Hematopoietic multipotent progenitor cell treated with erythropoietin and hydrocortisone succinate and interleukin-3 and kit ligand, for 4 days (in vitro differentiated cells): ENCODE data around the gene HPCAL4.

ENCODE experiments used
- DNase-seq: peaks from one replicate; pipeline ENCODE4 v3.0.0-alpha.2; 2015

The HPCAL4 gene

GRCh38 chr1:39647247-39647646 lies 44.0 kb downstream of the HPCAL4 start:
- DNase-seq = no peak

DNA sequence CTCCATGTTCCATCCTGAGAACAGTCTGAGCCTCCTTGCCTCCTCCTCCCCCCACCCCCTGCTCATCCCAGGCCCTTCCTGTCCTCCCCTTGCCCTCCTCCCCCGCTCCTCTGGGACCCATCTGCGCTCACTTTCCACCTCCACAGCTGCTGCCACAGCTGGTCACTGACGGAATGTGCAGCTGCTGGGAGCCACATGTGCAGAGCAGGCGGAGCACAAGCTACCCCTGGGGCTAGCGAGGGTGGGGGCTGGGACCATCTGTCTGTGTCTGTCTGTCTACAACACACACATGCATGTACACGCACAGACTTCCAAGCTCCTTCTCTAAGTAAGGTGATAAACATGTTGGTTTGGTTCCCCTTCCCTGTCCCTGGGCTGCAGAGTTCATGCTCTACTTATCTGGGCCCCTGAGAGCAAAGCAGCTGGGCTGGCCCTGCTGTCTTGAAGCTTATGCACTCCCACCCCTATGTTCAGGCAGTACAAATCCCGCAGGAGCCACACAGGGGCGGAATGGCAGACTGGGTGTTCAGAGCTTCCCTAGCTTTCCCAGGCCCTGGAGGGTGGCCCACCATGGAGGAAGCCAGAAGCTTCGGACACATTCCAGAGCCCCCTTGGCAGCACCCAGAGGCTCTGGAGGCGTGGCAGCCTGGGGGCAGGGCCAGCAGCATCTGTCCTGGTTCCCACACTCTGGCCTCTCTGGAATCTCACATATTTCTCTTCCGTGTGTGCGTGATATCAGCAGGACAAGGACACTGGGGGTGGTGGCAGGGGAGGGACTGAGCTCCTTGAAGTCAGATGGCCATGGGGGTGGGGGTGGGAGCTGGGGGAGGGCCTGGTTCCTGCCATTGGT lies 44.8 kb downstream of the HPCAL4 start:
- DNase-seq = peak; percentile 10

DNA sequence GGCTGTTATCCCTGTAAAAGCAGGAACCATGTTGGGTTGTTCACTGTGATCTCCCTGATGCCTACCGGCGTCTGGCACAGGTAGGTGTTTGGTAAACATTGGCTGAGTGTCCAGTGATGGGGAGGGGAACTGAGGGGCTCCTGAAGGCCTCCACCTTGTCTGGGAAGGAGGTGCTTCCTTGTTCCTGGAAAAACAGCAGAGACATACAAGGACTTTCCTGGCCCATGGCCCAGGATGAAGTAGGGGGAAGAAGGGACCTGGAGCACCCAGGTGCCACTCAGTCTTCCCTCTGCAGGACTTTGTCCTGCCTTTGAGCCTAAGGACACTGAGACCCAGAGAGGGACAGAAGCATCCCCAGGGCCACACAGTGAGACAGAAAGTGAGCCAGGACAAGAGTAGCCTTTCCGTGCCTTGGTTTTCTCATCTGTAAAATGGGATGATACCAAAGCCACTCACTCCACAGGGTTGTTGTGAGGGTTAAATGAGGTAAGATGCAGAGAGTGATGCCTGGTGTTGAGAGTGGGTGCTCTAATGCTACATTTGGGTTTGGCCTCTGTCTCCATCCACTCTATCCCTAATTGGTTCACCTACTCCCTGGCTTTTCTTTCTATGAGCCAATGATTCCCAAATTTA lies 45.7 kb downstream of the HPCAL4 start:
- DNase-seq = no peak

DNA sequence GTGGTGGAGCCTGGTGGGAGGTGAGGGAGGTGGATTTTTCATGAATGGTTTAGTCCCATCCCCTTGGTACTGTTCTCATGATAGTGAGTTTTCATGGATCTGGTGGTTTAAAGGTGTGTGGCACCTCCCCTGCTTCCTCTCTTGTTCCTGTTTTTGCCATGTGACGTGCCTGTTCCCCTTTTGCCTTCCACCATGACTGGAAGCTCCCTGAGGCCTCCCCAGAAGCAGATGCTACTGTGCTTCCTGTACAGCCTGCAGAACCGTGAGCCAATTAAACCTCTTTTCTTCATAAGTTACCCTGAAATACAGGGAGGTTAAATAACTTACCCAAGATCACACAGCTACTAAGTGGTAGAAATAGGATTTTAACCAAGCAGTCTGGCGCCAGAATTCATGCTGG lies 47.5 kb downstream of the HPCAL4 start:
- no peak for DNase-seq

GRCh38 chr1:39642796-39643195 lies 48.4 kb downstream of the HPCAL4 start:
- no peak for DNase-seq

DNA sequence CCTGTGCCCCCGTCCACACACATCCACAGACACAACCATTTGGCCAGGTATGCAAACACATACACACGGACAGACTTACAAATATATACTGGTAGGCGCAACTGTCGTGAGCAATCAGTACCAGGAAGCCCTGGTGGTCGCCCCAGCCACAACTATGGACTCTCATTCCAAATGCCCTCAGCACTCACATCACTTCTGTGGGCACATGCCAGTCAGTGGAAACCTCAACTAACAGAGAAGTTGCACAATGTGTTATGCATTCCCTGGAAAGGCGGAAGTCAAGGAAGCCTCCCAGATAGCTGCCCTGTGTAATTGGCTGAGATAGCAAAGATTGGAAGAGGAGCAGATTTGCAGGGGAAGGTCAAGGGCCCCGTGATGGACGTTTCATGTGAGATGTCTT lies 50.4 kb downstream of the HPCAL4 start:
- DNase-seq = no peak

- peak; percentile 85 for DNase-seq
Observed at GRCh38 chr1:39639305-39640130, 51.7 kb downstream of the HPCAL4 start, which contains the start of gene HEYL. Gene HEYL (minus strand): TSS chr1:39639643. CDS start chr1:39639625, 18 bp downstream.

DNA sequence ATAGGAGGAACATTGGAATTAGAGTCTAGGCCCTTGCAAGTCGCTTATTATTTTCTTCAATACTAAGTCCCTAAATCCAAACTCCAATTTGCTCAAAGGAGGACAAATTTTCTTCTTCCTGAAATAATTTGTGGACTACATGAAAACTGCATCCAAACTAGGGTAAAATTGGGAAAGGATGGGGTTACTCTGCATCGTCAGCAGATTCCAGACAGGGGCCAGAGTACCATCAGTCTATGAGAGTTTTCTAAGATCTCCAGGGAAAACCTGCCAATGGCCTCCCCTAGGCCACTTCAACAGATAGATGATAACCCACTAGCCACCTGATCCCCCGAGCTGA lies 52.3 kb downstream of the HPCAL4 start:
- no peak for DNase-seq

GRCh38 chr1:39637361-39637760 lies 53.9 kb downstream of the HPCAL4 start:
- no peak for DNase-seq

DNA sequence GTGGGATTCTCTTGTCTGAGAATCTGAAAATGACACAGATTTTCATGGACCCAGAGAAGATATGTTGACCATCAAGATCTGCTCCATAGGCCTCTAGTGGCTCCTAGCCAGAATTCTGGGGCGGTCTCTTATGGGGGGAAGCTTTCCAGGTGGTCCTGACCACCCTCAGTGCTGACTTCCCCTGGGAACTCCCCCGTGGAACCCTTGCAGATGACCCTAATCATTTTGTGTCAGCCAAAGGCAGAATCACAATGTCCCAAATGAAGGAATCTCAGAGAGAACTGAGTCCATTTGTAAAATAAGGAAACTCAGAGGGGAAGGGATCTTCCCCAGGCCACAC lies 55.4 kb downstream of the HPCAL4 start:
- no peak for DNase-seq

DNA sequence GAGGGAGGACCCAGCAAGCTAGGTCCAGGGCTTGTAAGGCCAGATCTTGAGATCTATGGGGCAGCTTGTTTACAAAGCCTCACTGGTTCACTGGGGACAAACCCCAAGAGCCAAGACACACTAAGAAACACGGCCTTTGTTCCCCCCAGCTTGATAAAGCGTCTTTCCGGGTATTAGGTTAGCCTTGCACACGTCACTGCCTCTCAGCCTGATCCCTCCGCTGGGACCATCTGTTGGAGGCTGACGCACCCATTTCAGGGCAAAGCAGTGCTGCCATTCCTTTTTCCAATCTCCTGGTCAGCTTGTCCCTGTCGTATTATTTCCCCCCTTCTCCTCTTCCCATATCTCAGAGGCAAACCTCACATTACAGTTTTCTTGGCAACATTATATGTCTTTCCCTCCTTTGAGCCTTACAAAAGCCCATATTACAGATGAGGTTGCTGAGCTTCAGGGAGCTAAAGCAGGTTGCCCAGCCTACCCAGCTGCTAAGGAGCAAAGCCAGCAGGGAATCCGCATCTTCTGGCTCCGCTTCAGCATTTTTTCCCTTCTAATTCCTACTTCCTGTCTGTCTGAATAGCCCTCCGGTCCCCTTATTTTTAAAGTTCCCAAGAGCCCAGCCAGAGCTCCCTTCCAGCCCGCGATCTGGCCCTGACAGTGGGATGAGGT lies 55.9 kb downstream of the HPCAL4 start:
- DNase-seq = no peak

DNA sequence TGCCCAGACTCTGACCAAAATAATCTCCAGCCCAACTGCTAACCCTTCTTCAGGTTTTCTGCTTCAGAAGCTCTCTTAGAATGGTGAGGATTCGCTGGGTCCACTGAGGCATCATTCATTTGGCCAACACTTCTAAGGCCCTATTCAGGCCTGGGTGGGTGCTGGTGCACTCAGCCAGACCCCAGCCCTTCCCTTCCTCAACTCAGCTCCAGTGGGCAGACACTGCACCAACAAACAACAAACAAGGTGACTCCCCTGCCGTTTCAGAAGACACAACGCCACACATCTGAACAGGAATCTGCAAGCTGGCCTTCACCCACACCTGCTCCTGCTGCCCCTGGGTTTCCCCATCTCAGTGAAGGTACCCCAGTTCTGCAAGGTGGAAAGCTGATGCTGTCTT lies 57.8 kb downstream of the HPCAL4 start:
- no peak for DNase-seq

DNA sequence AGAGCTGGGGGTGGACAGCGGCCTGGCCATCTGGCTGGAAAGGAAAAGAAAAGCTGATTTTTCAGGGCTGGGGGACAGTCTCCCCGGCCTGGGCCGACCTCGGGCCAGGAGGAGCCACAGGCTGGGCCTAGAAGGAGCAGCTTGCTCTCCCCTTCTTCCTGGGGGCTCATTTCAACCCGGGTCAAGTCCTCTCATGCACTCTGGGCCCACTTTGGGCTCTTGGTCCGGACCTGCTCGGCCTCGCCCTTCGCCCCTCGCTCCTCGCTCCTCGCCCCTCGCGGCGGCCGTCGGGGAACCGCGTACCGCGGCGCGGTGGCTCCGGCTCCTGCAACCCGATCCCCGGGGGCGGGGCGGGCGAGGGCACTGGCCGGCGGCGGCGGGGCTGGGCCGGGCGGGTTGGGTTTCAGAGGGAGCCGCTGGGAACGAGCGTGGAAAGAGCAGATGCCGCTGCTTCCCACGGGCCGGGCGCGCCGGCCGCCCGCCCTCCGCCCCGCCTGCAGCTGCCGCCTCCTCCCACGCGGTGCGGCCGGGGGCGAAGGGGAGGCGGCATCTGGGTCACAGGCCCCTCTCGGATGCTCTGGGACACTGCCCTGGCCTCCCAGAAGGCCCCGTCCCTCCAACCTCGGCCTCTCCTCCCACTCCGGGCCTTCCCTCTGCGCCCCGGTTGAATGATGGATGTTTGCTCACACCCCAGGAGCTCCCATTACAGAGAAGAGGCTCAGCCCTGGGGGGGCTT lies 58.4 kb downstream of the HPCAL4 start:
- no peak for DNase-seq

- no peak for DNase-seq
Observed at GRCh38 chr1:39632323-39632681, 58.9 kb downstream of the HPCAL4 start.

- DNase-seq = peak; percentile 35
Observed at GRCh38 chr1:39631361-39632322, 59.6 kb downstream of the HPCAL4 start.

GRCh38 chr1:39628807-39629350 lies 62.4 kb downstream of the HPCAL4 start:
- DNase-seq = no peak
